DND-41 (cell line): ENCODE measurements around the gene C1R.

Experiments used
- ATAC-seq: fragments of 200-7000 bp; cut with Tn5 transposase; 3 replicates; pipeline ENCODE4 v1.9.1; 2021; ENCODE audit warnings: low read depth; ENCODE audit not compliant: insufficient read depth
- DNase-seq: peaks from one replicate; pipeline ENCODE4 v3.0.0-alpha.2; 2020
- H2AFZ ChIP-seq: 2 replicates; pipeline ENCODE4 v1.6.0; 2012; ENCODE audit warnings: low read depth, low read length
- H3K27ac ChIP-seq: 2 replicates; pipeline ENCODE4 v1.5.1; 2012; ENCODE audit warnings: low read length, inconsistent platforms
- H3K27me3 ChIP-seq: fragments of 200-600 bp; sonication (generic); 2 replicates; pipeline ENCODE4 v1.6.0; 2012; ENCODE audit warnings: low read length, mild to moderate bottlenecking, inconsistent platforms; ENCODE audit not compliant: insufficient read depth, poor library complexity
- H3K36me3 ChIP-seq: 2 replicates; pipeline ENCODE4 v1.5.1; 2012; ENCODE audit warnings: low read length, inconsistent platforms; ENCODE audit not compliant: insufficient read depth
- H3K4me1 ChIP-seq: 2 replicates; pipeline ENCODE4 v1.5.1; 2012; ENCODE audit warnings: mild to moderate bottlenecking, low read length; ENCODE audit not compliant: insufficient read depth
- H3K4me2 ChIP-seq: 2 replicates; pipeline ENCODE4 v1.6.0; 2012; ENCODE audit warnings: mild to moderate bottlenecking, moderate library complexity, low read length, inconsistent platforms; ENCODE audit not compliant: insufficient read depth
- H3K4me3 ChIP-seq, 2 experiments: fragments of 200-600 bp in 1 of 2; shearing (Covaris generic) in 1 of 2; 2 replicates each; pipeline ENCODE4 v1.5.1; 2012 to 2016; ENCODE audit warnings: inconsistent platforms in 2 of 2, low read length in 2 of 2, mild to moderate bottlenecking in 2 of 2, low read depth in 1 of 2, moderate library complexity in 1 of 2
- H3K79me2 ChIP-seq: 2 replicates; pipeline ENCODE4 v1.6.0; 2012; ENCODE audit warnings: low read length, inconsistent platforms; ENCODE audit not compliant: insufficient read depth
- H3K9ac ChIP-seq: 2 replicates; pipeline ENCODE4 v1.6.0; 2012; ENCODE audit warnings: low read depth, mild to moderate bottlenecking, inconsistent platforms, low read length, moderate library complexity
- H3K9me3 ChIP-seq: 2 replicates; pipeline ENCODE4 v1.5.1; 2012; ENCODE audit warnings: low read length, moderate library complexity, mild to moderate bottlenecking, inconsistent platforms; ENCODE audit not compliant: insufficient read depth, severe bottlenecking
- H4K20me1 ChIP-seq: 2 replicates; pipeline ENCODE4 v1.6.0; 2012; ENCODE audit warnings: low read length; ENCODE audit not compliant: insufficient read depth
- CTCF ChIP-seq: IDR thresholded peaks from 2 replicates; pipeline ENCODE4 v1.5.1; 2012; ENCODE audit warnings: borderline replicate concordance, low read length, moderate library complexity, mild to moderate bottlenecking; ENCODE audit not compliant: poor library complexity, severe bottlenecking; ENCODE audit errors: extremely low read depth
- EZH2 ChIP-seq: IDR thresholded peaks from 3 replicates; pipeline ENCODE4 v1.6.1; 2012; ENCODE audit warnings: borderline replicate concordance, low read depth, mild to moderate bottlenecking, moderate library complexity, low read length, inconsistent platforms; ENCODE audit not compliant: severe bottlenecking

The C1R gene

GRCh38 chr12:7093486-7093885 is 1.2 kb upstream of the C1R start:
- H3K4me3 ChIP-seq = no peak overlapping the region
- ATAC-seq (no peak), DNase-seq (no peak)
- no peaks in the 10 kb centered on the region for H3K36me3 ChIP-seq
- H3K9ac ChIP-seq = no peak overlapping the region
- no peak overlapping the region for H2AFZ ChIP-seq
- peaks cover 14% of the 10 kb centered on the region for H3K4me1 ChIP-seq
- TF ChIP-seq CTCF = no peak
- no peaks in the 10 kb centered on the region for H3K79me2 ChIP-seq
- H3K27ac ChIP-seq = no peak overlapping the region
- H3K9me3 ChIP-seq = no peaks in the 10 kb centered on the region
- no peaks in the 10 kb centered on the region for H3K27me3 ChIP-seq
- no peak overlapping the region for H3K4me2 ChIP-seq
- no peaks in the 10 kb centered on the region for H4K20me1 ChIP-seq

GRCh38 chr12:7092986-7093460 is 778 bp upstream of the C1R start:
- H4K20me1 ChIP-seq = no peaks in the 10 kb centered on the region
- 0 out of 2 replicates have a peak overlapping the region, but pooled peaks have one; percentile 3 for H3K9ac ChIP-seq
- H3K27me3 ChIP-seq = no peaks in the 10 kb centered on the region
- H3K4me2 ChIP-seq = no peak overlapping the region
- no peaks in the 10 kb centered on the region for H3K9me3 ChIP-seq
- H2AFZ ChIP-seq = peak overlapping the region; percentile 68
- no peak overlapping the region for H3K27ac ChIP-seq
- no peaks in the 10 kb centered on the region for H3K36me3 ChIP-seq
- TF ChIP-seq CTCF (no peak), EZH2 (no peak)
- H3K4me3 ChIP-seq = no peak overlapping the region
- ATAC-seq = no peak
- H3K79me2 ChIP-seq = no peaks in the 10 kb centered on the region
- no peak for DNase-seq
- H3K4me1 ChIP-seq = peaks cover 14% of the 10 kb centered on the region

GRCh38 chr12:7091660-7092228 is 501 bp downstream of the C1R start:
- Histone ChIP-seq H3K27me3 (no peaks in the 10 kb centered on the region), H3K36me3 (no peaks in the 10 kb centered on the region), H3K27ac (peak overlapping the region; percentile 66), H3K4me1 (peaks cover 14% of the 10 kb centered on the region), H3K4me2 (peak overlapping the region; percentile 62), H2AFZ (peak overlapping the region; percentile 93), H4K20me1 (no peaks in the 10 kb centered on the region), H3K79me2 (no peaks in the 10 kb centered on the region), H3K9ac (peak overlapping the region; percentile 45), H3K9me3 (no peaks in the 10 kb centered on the region), H3K4me3 (peak overlapping the region in 1 of 2 experiments; percentile 39; a peak in 2 of 4 replicates)
- TF ChIP-seq EZH2 = no peak
- no peak for TF ChIP-seq CTCF
- peak; percentile 5; the same call in 1 of the 3 replicates for ATAC-seq
- DNase-seq = no peak
